Measurements from ENCODE around the gene VIT. TPM values are rescaled to one million over a fixed set of nuclear protein-coding genes. Genes with fewer than 3 reads are reported as not detected.

The VIT gene
- total RNA-seq, 2 experiments from 2014 or later = not detected

- H3K36me3 Mint-ChIP-seq (ENCODE audit: low read depth) = no peaks in the 10 kb centered on the region
- no peaks in the 10 kb centered on the region for H3K27me3 Mint-ChIP-seq (ENCODE audit: low read depth)
- no peak overlapping the region for H3K27ac Mint-ChIP-seq
- no peak for DNase-seq
- no peaks in the 10 kb centered on the region for H3K9me3 Mint-ChIP-seq
- H3K4me1 Mint-ChIP-seq (ENCODE audit: low read depth) = peaks cover 15% of the 10 kb centered on the region
- CTCF ChIA-PET = no interaction called here
- intact Hi-C loops (cut with micrococcal nuclease) = no loop called here
- H3K4me3 Mint-ChIP-seq = no peak overlapping the region
Observed at GRCh38 chr2:36831185-36831584, 134.7 kb downstream of the VIT start.

- Mint-ChIP-seq H3K4me1 (ENCODE audit: low read depth) (peaks cover 15% of the 10 kb centered on the region), H3K4me3 (no peak overlapping the region), H3K9me3 (no peaks in the 10 kb centered on the region), H3K36me3 (ENCODE audit: low read depth) (no peaks in the 10 kb centered on the region), H3K27ac (peak overlapping the region; percentile 3), H3K27me3 (ENCODE audit: low read depth) (no peaks in the 10 kb centered on the region)
- CTCF ChIA-PET = no interaction called here
- no peak for DNase-seq
- intact Hi-C loops (cut with micrococcal nuclease) = loop anchor here (2.0 kb wide), 1 partner anchor 25 kb away; no protein-coding TSS in a partner anchor
Observed at GRCh38 chr2:36834203-36834602, 137.7 kb downstream of the VIT start.

- Mint-ChIP-seq H3K9me3 (no peaks in the 10 kb centered on the region), H3K36me3 (ENCODE audit: low read depth) (no peaks in the 10 kb centered on the region), H3K4me3 (peak overlapping the region; percentile 1), H3K27me3 (ENCODE audit: low read depth) (no peaks in the 10 kb centered on the region), H3K4me1 (ENCODE audit: low read depth) (peaks cover 15% of the 10 kb centered on the region), H3K27ac (peak overlapping the region; percentile 78)
- DNase-seq = no peak
- CTCF ChIA-PET = no interaction called here
- intact Hi-C loops (cut with micrococcal nuclease) = loop anchor here (2.0 to 5.0 kb wide), 2 partner anchors 24 to 92 kb away; no protein-coding TSS in a partner anchor
Observed at GRCh38 chr2:36834731-36835524, 138.4 kb downstream of the VIT start.

GRCh38 chr2:36839976-36840617, 143.6 kb downstream of the VIT start:
- CTCF ChIA-PET = no interaction called here
- no peaks in the 10 kb centered on the region for H3K9me3 Mint-ChIP-seq
- peaks cover 7% of the 10 kb centered on the region for H3K4me1 Mint-ChIP-seq (ENCODE audit: low read depth)
- no peaks in the 10 kb centered on the region for H3K36me3 Mint-ChIP-seq (ENCODE audit: low read depth)
- H3K4me3 Mint-ChIP-seq = no peak overlapping the region
- H3K27me3 Mint-ChIP-seq (ENCODE audit: low read depth) = no peaks in the 10 kb centered on the region
- intact Hi-C loops (cut with micrococcal nuclease) = loop anchor here (5.0 kb wide), 1 partner anchor 87 kb away; no protein-coding TSS in a partner anchor
- no peak for DNase-seq
- H3K27ac Mint-ChIP-seq = no peak overlapping the region

- CTCF ChIA-PET = interaction anchor here (0.5 to 0.6 kb wide), 2 partner anchors 60 to 539 kb away, joined by 3 read pairs; no protein-coding TSS in a partner anchor
- peaks cover 1% of the 10 kb centered on the region for H3K36me3 Mint-ChIP-seq (ENCODE audit: low read depth)
Observed at GRCh38 chr2:36843838-36844237, 147.3 kb downstream of the VIT start.

GRCh38 chr2:36849265-36849664, 152.8 kb downstream of the VIT start:
- no peaks in the 10 kb centered on the region for H3K4me1 Mint-ChIP-seq (ENCODE audit: low read depth)
- no peak overlapping the region for H3K4me3 Mint-ChIP-seq
- H3K9me3 Mint-ChIP-seq = no peaks in the 10 kb centered on the region
- no peak for DNase-seq
- no peaks in the 10 kb centered on the region for H3K27me3 Mint-ChIP-seq (ENCODE audit: low read depth)
- CTCF ChIA-PET = interaction anchor here (0.7 to 1.3 kb wide), 2 partner anchors 69 to 621 kb away, joined by 3 read pairs; no protein-coding TSS in a partner anchor
- intact Hi-C loops (cut with micrococcal nuclease) = no loop called here
- H3K27ac Mint-ChIP-seq = no peak overlapping the region
- H3K36me3 Mint-ChIP-seq (ENCODE audit: low read depth) = peaks cover 24% of the 10 kb centered on the region

More at GRCh38 chr2:36843838-36844237, 147.3 kb downstream of the VIT start:
- no peak overlapping the region for H3K27ac Mint-ChIP-seq
- intact Hi-C loops (cut with micrococcal nuclease) = no loop called here
- no peak overlapping the region for H3K4me3 Mint-ChIP-seq
- no peaks in the 10 kb centered on the region for H3K27me3 Mint-ChIP-seq (ENCODE audit: low read depth)
- H3K9me3 Mint-ChIP-seq = no peaks in the 10 kb centered on the region
- no peaks in the 10 kb centered on the region for H3K4me1 Mint-ChIP-seq (ENCODE audit: low read depth)
- DNase-seq = no peak

GRCh38 chr2:36854241-36854640, 157.7 kb downstream of the VIT start:
- H3K27me3 Mint-ChIP-seq (ENCODE audit: low read depth) = no peaks in the 10 kb centered on the region
- no peak for DNase-seq
- CTCF ChIA-PET = interaction anchor here (0.6 to 1.4 kb wide), 2 partner anchors 47 to 69 kb away, joined by 6 read pairs; no protein-coding TSS in a partner anchor
- peaks cover 14% of the 10 kb centered on the region for H3K4me1 Mint-ChIP-seq (ENCODE audit: low read depth)
- no peaks in the 10 kb centered on the region for H3K9me3 Mint-ChIP-seq
- peaks cover 27% of the 10 kb centered on the region for H3K36me3 Mint-ChIP-seq (ENCODE audit: low read depth)
- no peak overlapping the region for H3K27ac Mint-ChIP-seq
- H3K4me3 Mint-ChIP-seq = no peak overlapping the region
- intact Hi-C loops (cut with micrococcal nuclease) = no loop called here

GRCh38 chr2:36855429-36855828, 158.9 kb downstream of the VIT start:
- no peak overlapping the region for H3K4me3 Mint-ChIP-seq
- intact Hi-C loops (cut with micrococcal nuclease) = loop anchor here (5.0 kb wide), 2 partner anchors 72 to 152 kb away; no protein-coding TSS in a partner anchor
- CTCF ChIA-PET = interaction anchor here (0.5 to 1.4 kb wide), 2 partner anchors 18 to 70 kb away, joined by 4 to 6 read pairs; no protein-coding TSS in a partner anchor
- H3K9me3 Mint-ChIP-seq = no peaks in the 10 kb centered on the region
- peaks cover 25% of the 10 kb centered on the region for H3K36me3 Mint-ChIP-seq (ENCODE audit: low read depth)
- H3K27me3 Mint-ChIP-seq (ENCODE audit: low read depth) = no peaks in the 10 kb centered on the region
- H3K27ac Mint-ChIP-seq = no peak overlapping the region
- peaks cover 17% of the 10 kb centered on the region for H3K4me1 Mint-ChIP-seq (ENCODE audit: low read depth)
- no peak for DNase-seq

GRCh38 chr2:36857713-36858112, 161.2 kb downstream of the VIT start:
- no peak overlapping the region for H3K27ac Mint-ChIP-seq
- peaks cover 23% of the 10 kb centered on the region for H3K36me3 Mint-ChIP-seq (ENCODE audit: low read depth)
- intact Hi-C loops (cut with micrococcal nuclease) = loop anchor here (2.0 to 5.0 kb wide), 3 partner anchors 23 to 150 kb away; no protein-coding TSS in a partner anchor
- peaks cover 17% of the 10 kb centered on the region for H3K4me1 Mint-ChIP-seq (ENCODE audit: low read depth)
- CTCF ChIA-PET = no interaction called here
- no peak for DNase-seq
- no peaks in the 10 kb centered on the region for H3K27me3 Mint-ChIP-seq (ENCODE audit: low read depth)
- no peaks in the 10 kb centered on the region for H3K9me3 Mint-ChIP-seq
- no peak overlapping the region for H3K4me3 Mint-ChIP-seq

- H3K36me3 Mint-ChIP-seq (ENCODE audit: low read depth) = peaks cover 26% of the 10 kb centered on the region
- peak overlapping the region; percentile 52 for H3K27ac Mint-ChIP-seq
- CTCF ChIA-PET = no interaction called here
- H3K4me1 Mint-ChIP-seq (ENCODE audit: low read depth) = peaks cover 17% of the 10 kb centered on the region
- DNase-seq = no peak
- H3K27me3 Mint-ChIP-seq (ENCODE audit: low read depth) = no peaks in the 10 kb centered on the region
- no peaks in the 10 kb centered on the region for H3K9me3 Mint-ChIP-seq
- H3K4me3 Mint-ChIP-seq = no peak overlapping the region
- intact Hi-C loops (cut with micrococcal nuclease) = loop anchor here (1.0 to 5.0 kb wide), 4 partner anchors 24 to 149 kb away; no protein-coding TSS in a partner anchor
Observed at GRCh38 chr2:36858551-36859365, 162.3 kb downstream of the VIT start.

- CTCF ChIA-PET = no interaction called here
- no peaks in the 10 kb centered on the region for H3K9me3 Mint-ChIP-seq
- intact Hi-C loops (cut with micrococcal nuclease) = loop anchor here (1.0 to 5.0 kb wide), 4 partner anchors 25 to 148 kb away; no protein-coding TSS in a partner anchor
- H3K4me1 Mint-ChIP-seq (ENCODE audit: low read depth) = peaks cover 17% of the 10 kb centered on the region
- H3K27me3 Mint-ChIP-seq (ENCODE audit: low read depth) = no peaks in the 10 kb centered on the region
- no peak overlapping the region for H3K4me3 Mint-ChIP-seq
- H3K27ac Mint-ChIP-seq = no peak overlapping the region
- DNase-seq = no peak
- peaks cover 27% of the 10 kb centered on the region for H3K36me3 Mint-ChIP-seq (ENCODE audit: low read depth)
Observed at GRCh38 chr2:36859366-36859792, 162.9 kb downstream of the VIT start.

- H3K4me3 Mint-ChIP-seq = no peak overlapping the region
- H3K4me1 Mint-ChIP-seq (ENCODE audit: low read depth) = peaks cover 17% of the 10 kb centered on the region
- CTCF ChIA-PET = no interaction called here
- H3K9me3 Mint-ChIP-seq = no peaks in the 10 kb centered on the region
- intact Hi-C loops (cut with micrococcal nuclease) = no loop called here
- H3K27ac Mint-ChIP-seq = no peak overlapping the region
- H3K27me3 Mint-ChIP-seq (ENCODE audit: low read depth) = no peaks in the 10 kb centered on the region
- peaks cover 37% of the 10 kb centered on the region for H3K36me3 Mint-ChIP-seq (ENCODE audit: low read depth)
- no peak for DNase-seq
Observed at GRCh38 chr2:36861896-36862295, 165.4 kb downstream of the VIT start.

Data from activated naive CD4-positive, alpha-beta T cell treated with anti-CD3 and anti-CD28 coated beads for 36 hours (primary cell).